Endothelial cell of umbilical vein (primary cell): ENCODE measurements around the gene TFAP2B. TPM values are rescaled to one million over a fixed set of nuclear protein-coding genes. Genes with fewer than 3 reads are reported as not detected.

Source experiments
- BruUV-seq: library from RNA; stranded (reverse); fragments of 400-500 nt; replicated peaks from 2 replicates; lab custom pipeline; 2021; lab: Mats Ljungman, UMichigan
- CTCF ChIA-PET: fragments of 300-600, 350-600 bp; sonication (Branson Sonifier 250); formaldehyde crosslinking; loops from one replicate; lab custom pipeline; 2021; ENCODE audit warnings: antibody characterized with exemption, inconsistent platforms; lab: Charles Lee
- POLR2A ChIA-PET: fragments of 300-600, 350-600 bp; sonication (Branson Sonifier 250); formaldehyde crosslinking; loops from one replicate; lab custom pipeline; 2021; ENCODE audit warnings: antibody characterized with exemption, inconsistent platforms; lab: Charles Lee
- DNase-seq: peaks from one replicate; pipeline ENCODE4 v3.0.0-alpha.2; 2011; ENCODE audit warnings: low read depth, low spot score
- FAIRE-seq: peaks from 2 replicates; lab custom pipeline; 2011; peaks lifted over from hg19 to GRCh38; lab: Jason Lieb, UNC
- H2AFZ ChIP-seq: 2 replicates; pipeline ENCODE4 v1.6.0; 2012; ENCODE audit warnings: low read depth, low read length, control low read depth, inconsistent platforms
- H3K27ac ChIP-seq: 2 replicates; pipeline ENCODE4 v1.5.1; 2011; ENCODE audit warnings: low read depth, mild to moderate bottlenecking, control low read depth, low read length, moderate library complexity; ENCODE audit not compliant: insufficient read depth
- H3K27me3 ChIP-seq, 2 experiments: 2 replicates each; pipeline versions ENCODE4 v1.6.0 to v1.6.1; 2011; ENCODE audit warnings: low read length in 2 of 2, mixed read lengths in 1 of 2; ENCODE audit not compliant: control insufficient read depth in 2 of 2, insufficient read depth in 2 of 2
- H3K36me3 ChIP-seq, 2 experiments: 2 replicates in 1 of 2; 3 replicates in 1 of 2; pipeline ENCODE4 v1.5.1; 2011; ENCODE audit warnings: low read length in 2 of 2, mild to moderate bottlenecking in 1 of 2, moderate library complexity in 1 of 2; ENCODE audit not compliant: control insufficient read depth in 2 of 2, insufficient read depth in 2 of 2; ENCODE audit errors: extremely low read depth in 1 of 2
- H3K4me1 ChIP-seq: 3 replicates; pipeline ENCODE4 v1.5.1; 2011; ENCODE audit warnings: mild to moderate bottlenecking, low read length; ENCODE audit not compliant: control insufficient read depth, insufficient read depth; ENCODE audit errors: extremely low read depth
- H3K4me2 ChIP-seq: 2 replicates; pipeline ENCODE4 v1.6.1; 2011; ENCODE audit warnings: low read length, control low read depth, mixed read lengths; ENCODE audit not compliant: insufficient read depth
- H3K4me3 ChIP-seq, 3 experiments: fragments of 200-600 bp in 1 of 3; sonication (generic), shearing (Covaris generic) in 1 of 3; replicated peaks in 1 of 3; 2 replicates each; pipeline ENCODE4 v1.5.1; 2011 to 2016; ENCODE audit warnings: control low read depth in 3 of 3, low read length in 3 of 3, mild to moderate bottlenecking in 2 of 3, inconsistent platforms in 1 of 3, low read depth in 1 of 3, moderate library complexity in 1 of 3; ENCODE audit not compliant: insufficient read depth in 1 of 3
- H3K79me2 ChIP-seq: 2 replicates; pipeline ENCODE4 v1.6.0; 2012; ENCODE audit warnings: low read length, inconsistent platforms; ENCODE audit not compliant: control insufficient read depth, insufficient read depth
- H3K9ac ChIP-seq: replicated peaks from 2 replicates; pipeline ENCODE3; 2011; ENCODE audit warnings: low read length, control low read depth; ENCODE audit not compliant: insufficient read depth; ENCODE audit errors: extremely low read depth
- H3K9me1 ChIP-seq: replicated peaks from 3 replicates; pipeline ENCODE4 v1.6.0; 2011; ENCODE audit warnings: mild to moderate bottlenecking, low read length; ENCODE audit not compliant: control insufficient read depth, insufficient read depth; ENCODE audit errors: extremely low read depth
- H3K9me3 ChIP-seq: replicated peaks from 2 replicates; pipeline ENCODE4 v1.5.1; 2012; ENCODE audit warnings: low read length, inconsistent platforms; ENCODE audit not compliant: control insufficient read depth, insufficient read depth
- H4K20me1 ChIP-seq: replicated peaks from 2 replicates; pipeline ENCODE3; 2011; ENCODE audit warnings: mild to moderate bottlenecking, low read length; ENCODE audit not compliant: control insufficient read depth, insufficient read depth; ENCODE audit errors: extremely low read depth
- EZH2 ChIP-seq: IDR thresholded peaks from 2 replicates; pipeline ENCODE4 v1.6.1; 2012; ENCODE audit warnings: borderline replicate concordance, low read depth, mild to moderate bottlenecking, moderate library complexity, low read length, inconsistent platforms; ENCODE audit not compliant: severe bottlenecking
- FOS ChIP-seq: IDR thresholded peaks from 2 replicates; pipeline ENCODE4 v1.6.1; 2011; ENCODE audit warnings: mild to moderate bottlenecking, low read length, moderate library complexity, borderline replicate concordance; ENCODE audit not compliant: insufficient read depth
- GATA2 ChIP-seq: IDR thresholded peaks from 2 replicates; pipeline ENCODE4 v1.7.0; 2011; ENCODE audit warnings: low read depth, mild to moderate bottlenecking, moderate library complexity, mixed read lengths, low read length; ENCODE audit not compliant: insufficient read length, insufficient read depth
- MYC ChIP-seq: IDR thresholded peaks from one replicate; pipeline ENCODE4 v1.6.1; 2011; ENCODE audit warnings: mild to moderate bottlenecking, low read depth, low read length
- POLR2A ChIP-seq: IDR thresholded peaks from 2 replicates; pipeline ENCODE4 v1.6.1; 2012; ENCODE audit warnings: low read depth, mild to moderate bottlenecking, control low read depth, low read length
- POLR2AphosphoS5 ChIP-seq: IDR thresholded peaks from 2 replicates; pipeline ENCODE4 v1.6.1; 2012; ENCODE audit warnings: low read depth, mild to moderate bottlenecking, control low read depth, low read length, moderate library complexity; ENCODE audit not compliant: insufficient read depth
- dilution Hi-C: fragments of 300-500 bp; cut with MboI; formaldehyde crosslinking; loops from one replicate; pipeline ENCODE4 v1.15.0; 2019; ENCODE audit warnings: low sequenced_read_pairs; ENCODE audit not compliant: extremely low pct_ligation_motif_present
- intact Hi-C: fragments of 100-400 bp; cut with micrococcal nuclease; formaldehyde crosslinking; loops from one replicate; pipeline ENCODE4 v1.10.0; 2022
- polyA plus RNA-seq, 4 experiments: library from polyadenylated mRNA; depleted of rRNA in 3 of 4; stranded (reverse) in 3 of 4; unstranded in 1 of 4; fragments of >200 nt; gene quantifications; 2 replicates each; pipeline versions ENCODE4 v1.2.1 to v1.2.3, GENCODE V29; 2011 to 2012; ENCODE audit warnings: missing spikeins in 1 of 4
- total RNA-seq: library from RNA; stranded (reverse); gene quantifications from 2 replicates; pipeline ENCODE4 v1.2.3, GENCODE V29; 2021
- TF ChIP-seq, protein P1 (sequence below): IDR thresholded peaks from 2 replicates; pipeline ENCODE4 v1.6.1; 2011; ENCODE audit not compliant: insufficient read depth, insufficient read length

The TFAP2B gene
- total and polyA plus RNA-seq, 2 donors (not counting 3 experiments of a cell fraction or from before 2014, with no cell fraction given), result not detected

DNA sequence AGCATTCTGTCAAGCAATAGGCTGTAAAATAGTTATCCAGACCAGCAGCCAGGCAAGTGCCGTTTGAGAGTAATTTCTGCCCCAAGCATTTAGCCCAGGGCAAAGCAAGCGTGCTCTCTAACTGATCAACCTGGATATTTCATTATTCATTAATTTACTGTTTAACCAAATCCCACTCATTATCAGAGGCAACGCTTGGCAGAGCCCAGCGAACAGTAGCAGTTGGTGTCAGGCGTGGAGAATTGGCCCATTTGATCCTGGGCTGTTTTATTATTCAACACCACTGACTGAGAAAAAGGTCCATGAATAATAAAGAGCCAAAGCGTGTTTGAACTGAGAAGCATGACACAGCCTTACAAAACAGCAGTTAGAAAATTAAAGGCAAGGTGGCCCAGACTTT is 35.3 kb downstream of the TFAP2B start:
- BruUV-seq, result no TSS peak
- dilution Hi-C loops, result no loop called here
- Histone ChIP-seq H4K20me1 (no peaks in the 10 kb centered on the region), H3K4me2 (no peak overlapping the region), H3K27ac (no peak overlapping the region), H3K4me1 (no peaks in the 10 kb centered on the region), H3K9me1 (no peaks in the 10 kb centered on the region), H3K79me2 (no peaks in the 10 kb centered on the region), H3K36me3 (no peaks in the 10 kb centered on the region), H3K4me3 (no peak overlapping the region), H3K9me3 (no peaks in the 10 kb centered on the region), H3K9ac (no peak overlapping the region), H3K27me3 (peaks cover 20 to 25% of the 10 kb centered on the region in 2 experiments), H2AFZ (no peak overlapping the region)
- intact Hi-C loops, result no loop called here
- ChIA-PET CTCF (no interaction called here), POLR2A (no interaction called here)
- FAIRE-seq (no peak), DNase-seq (no peak)
- TF ChIP-seq EZH2 (no peak), FOS (no peak), POLR2AphosphoS5 (no peak), MYC (no peak), POLR2A (no peak)

DNA sequence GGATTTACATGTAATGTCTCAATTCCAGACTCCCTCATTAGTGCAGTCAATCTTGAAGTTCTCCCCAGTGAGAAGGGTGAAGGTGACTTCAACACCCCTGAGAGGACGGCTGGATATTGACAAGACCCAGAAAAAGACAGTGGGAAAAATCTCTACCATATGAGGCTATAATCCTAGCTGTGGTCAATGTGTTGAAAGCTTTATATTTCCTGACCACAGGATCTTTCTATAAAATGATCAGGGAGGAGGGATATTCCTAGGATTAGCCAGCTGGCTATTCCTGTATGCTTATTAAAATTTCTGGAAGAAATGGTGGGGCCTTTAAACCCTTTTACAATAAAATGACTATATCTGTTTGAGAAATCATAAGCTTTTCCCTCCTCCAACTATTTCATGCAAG is 43.0 kb downstream of the TFAP2B start:
- Histone ChIP-seq H3K4me1 (no peaks in the 10 kb centered on the region), H3K9me3 (no peaks in the 10 kb centered on the region), H3K9me1 (no peaks in the 10 kb centered on the region), H3K27ac (no peak overlapping the region), H3K4me2 (no peak overlapping the region), H4K20me1 (no peaks in the 10 kb centered on the region), H3K9ac (no peak overlapping the region), H2AFZ (no peak overlapping the region), H3K4me3 (no peak overlapping the region), H3K36me3 (no peaks in the 10 kb centered on the region), H3K27me3 (no peaks in the 10 kb centered on the region), H3K79me2 (no peaks in the 10 kb centered on the region)
- intact Hi-C loops, result no loop called here
- POLR2A ChIA-PET, result no interaction called here
- FAIRE-seq, result no peak
- TF ChIP-seq EZH2 (no peak), GATA2 (no peak)
- TF ChIP-seq, protein P1, sequence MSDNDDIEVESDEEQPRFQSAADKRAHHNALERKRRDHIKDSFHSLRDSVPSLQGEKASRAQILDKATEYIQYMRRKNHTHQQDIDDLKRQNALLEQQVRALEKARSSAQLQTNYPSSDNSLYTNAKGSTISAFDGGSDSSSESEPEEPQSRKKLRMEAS, result no peak
- no peak for DNase-seq
- CTCF ChIA-PET, result interaction anchor here (1.0 kb wide), 1 partner anchor 10 kb away, joined by 3 read pairs; no protein-coding TSS in a partner anchor
- no TSS peak for BruUV-seq
- dilution Hi-C loops, result no loop called here
